ENCODE data around the gene TRIO. TPM values are rescaled to one million over a fixed set of nuclear protein-coding genes. Genes with fewer than 3 reads are reported as not detected.

Gene TRIO
- total RNA-seq, 1 donor from 2014 or later: 148 TPM

GRCh38 chr5:14395411-14395810 lies 252.3 kb downstream of the TRIO start:
- Histone ChIP-seq H3K9me3 (no peaks in the 10 kb centered on the region), H3K27ac (no peak overlapping the region), H3K4me3 (no peak overlapping the region), H3K36me3 (peaks cover 82% of the 10 kb centered on the region), H3K27me3 (no peaks in the 10 kb centered on the region), H3K4me1 (no peaks in the 10 kb centered on the region)
- intact Hi-C loops (cut with DNase I): no loop called here
- ATAC-seq (no peak), DNase-seq (no peak)
- TF ChIP-seq CTCF (IDR thresholded peaks at IDR 0.05): no peak

- Histone ChIP-seq H3K4me1 (no peaks in the 10 kb centered on the region), H3K27ac (no peak overlapping the region), H3K36me3 (peaks cover 80% of the 10 kb centered on the region), H3K9me3 (no peaks in the 10 kb centered on the region), H3K4me3 (no peak overlapping the region), H3K27me3 (no peaks in the 10 kb centered on the region)
- TF ChIP-seq CTCF (IDR thresholded peaks at IDR 0.05): no peak
- ATAC-seq (no peak), DNase-seq (no peak)
- intact Hi-C loops (cut with DNase I): no loop called here
Observed at GRCh38 chr5:14396066-14396465, 252.9 kb downstream of the TRIO start.

GRCh38 chr5:14396737-14397136 lies 253.6 kb downstream of the TRIO start:
- Histone ChIP-seq H3K9me3 (no peaks in the 10 kb centered on the region), H3K27me3 (no peaks in the 10 kb centered on the region), H3K4me3 (no peak overlapping the region), H3K27ac (no peak overlapping the region), H3K36me3 (peaks cover 80% of the 10 kb centered on the region), H3K4me1 (no peaks in the 10 kb centered on the region)
- no peak for ATAC-seq
- intact Hi-C loops (cut with DNase I): no loop called here
- no peak for DNase-seq
- no peak for TF ChIP-seq CTCF (IDR thresholded peaks at IDR 0.05)

- TF ChIP-seq CTCF (IDR thresholded peaks at IDR 0.05): no peak
- Histone ChIP-seq H3K9me3 (no peaks in the 10 kb centered on the region), H3K4me1 (no peaks in the 10 kb centered on the region), H3K27me3 (no peaks in the 10 kb centered on the region), H3K4me3 (no peak overlapping the region), H3K27ac (no peak overlapping the region), H3K36me3 (peaks cover 72% of the 10 kb centered on the region)
- no peak for DNase-seq
- intact Hi-C loops (cut with DNase I): no loop called here
- no peak for ATAC-seq
Observed at GRCh38 chr5:14397717-14398116, 254.6 kb downstream of the TRIO start.

GRCh38 chr5:14399054-14399692 lies 256.0 kb downstream of the TRIO start:
- TF ChIP-seq CTCF (IDR thresholded peaks at IDR 0.05): peak; percentile 79

GRCh38 chr5:14400085-14400484 lies 256.9 kb downstream of the TRIO start:
- Histone ChIP-seq H3K36me3 (peaks cover 54% of the 10 kb centered on the region), H3K9me3 (no peaks in the 10 kb centered on the region), H3K4me3 (no peak overlapping the region), H3K27ac (no peak overlapping the region), H3K4me1 (no peaks in the 10 kb centered on the region), H3K27me3 (no peaks in the 10 kb centered on the region)
- ATAC-seq: no peak
- no peak for TF ChIP-seq CTCF (IDR thresholded peaks at IDR 0.05)
- intact Hi-C loops (cut with DNase I): no loop called here
- DNase-seq: no peak

More at GRCh38 chr5:14399054-14399692, 256.0 kb downstream of the TRIO start:
- H3K9me3 ChIP-seq: no peaks in the 10 kb centered on the region
- H3K27ac ChIP-seq: no peak overlapping the region
- no peak overlapping the region for H3K4me3 ChIP-seq
- H3K27me3 ChIP-seq: no peaks in the 10 kb centered on the region
- peaks cover 60% of the 10 kb centered on the region for H3K36me3 ChIP-seq
- intact Hi-C loops (cut with DNase I): no loop called here
- DNase-seq: no peak
- peak; percentile 63 for ATAC-seq
- no peaks in the 10 kb centered on the region for H3K4me1 ChIP-seq

All from upper lobe of right lung (tissue), 1 donor.